HG03521 (cell line): Measurements from ENCODE around the gene PCBD1.
"Not testable (repeated sequence)": the region's sequence is repeated elsewhere in the genome, so short reads cannot be mapped to it uniquely, and the experiment has no call there.

Source experiments
- ATAC-seq: cut with Tn5 transposase; IDR thresholded peaks from one replicate; pipeline ENCODE4 v1.9.1; 2021; ENCODE audit warnings: mild to moderate bottlenecking, moderate library complexity; ENCODE audit not compliant: unreplicated experiment

The PCBD1 gene

GRCh38 chr10:70887804-70888800, at the start of gene PCBD1:
Gene PCBD1, minus strand, starts transcription at chr10:70888565. Its CDS starts 32 bp downstream, at chr10:70888533.
- ATAC-seq, result peak; percentile 58

DNA sequence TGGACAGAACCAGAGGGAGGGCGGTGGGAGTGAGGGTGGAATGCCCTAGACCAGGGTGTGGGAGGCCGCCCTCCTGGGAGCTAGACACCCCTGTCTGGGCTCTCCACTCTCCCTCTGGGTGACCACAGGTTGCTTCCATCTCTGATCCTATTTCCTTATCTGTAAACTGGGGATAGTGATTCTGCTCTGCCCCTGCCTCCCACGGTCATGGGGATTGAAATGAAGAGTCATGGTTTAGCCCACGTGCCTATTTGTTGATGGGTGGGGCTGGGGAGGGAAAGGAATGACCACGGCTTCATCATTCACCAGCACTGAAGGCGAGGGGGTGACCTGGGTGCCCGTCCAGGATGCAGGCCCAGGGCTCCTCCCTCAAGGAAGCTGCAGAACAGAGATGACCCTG, 49.3 kb upstream of the PCBD1 start:
- no peak for ATAC-seq

DNA sequence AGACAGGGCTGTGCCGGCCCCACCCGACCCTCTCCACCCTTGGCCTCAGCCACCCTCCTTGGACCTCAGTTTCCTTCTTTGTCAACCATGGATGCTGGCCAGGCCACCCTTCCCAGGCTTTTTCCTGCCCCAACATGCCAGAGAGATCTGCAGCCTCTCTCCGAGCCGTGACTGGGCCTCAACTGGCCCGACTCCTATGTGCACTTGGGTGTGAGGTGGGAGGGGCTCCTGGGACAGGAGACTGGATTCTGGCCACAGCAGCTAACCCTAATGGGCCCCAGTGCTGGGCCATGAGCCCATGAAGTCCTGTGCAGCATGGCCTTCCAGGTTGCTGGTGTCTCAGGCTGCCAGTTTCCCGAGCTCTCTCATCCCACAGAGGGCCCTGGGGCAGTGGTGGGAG, 47.7 kb upstream of the PCBD1 start:
- no peak for ATAC-seq

GRCh38 chr10:70935631-70936030, 47.3 kb upstream of the PCBD1 start:
- no peak for ATAC-seq

DNA sequence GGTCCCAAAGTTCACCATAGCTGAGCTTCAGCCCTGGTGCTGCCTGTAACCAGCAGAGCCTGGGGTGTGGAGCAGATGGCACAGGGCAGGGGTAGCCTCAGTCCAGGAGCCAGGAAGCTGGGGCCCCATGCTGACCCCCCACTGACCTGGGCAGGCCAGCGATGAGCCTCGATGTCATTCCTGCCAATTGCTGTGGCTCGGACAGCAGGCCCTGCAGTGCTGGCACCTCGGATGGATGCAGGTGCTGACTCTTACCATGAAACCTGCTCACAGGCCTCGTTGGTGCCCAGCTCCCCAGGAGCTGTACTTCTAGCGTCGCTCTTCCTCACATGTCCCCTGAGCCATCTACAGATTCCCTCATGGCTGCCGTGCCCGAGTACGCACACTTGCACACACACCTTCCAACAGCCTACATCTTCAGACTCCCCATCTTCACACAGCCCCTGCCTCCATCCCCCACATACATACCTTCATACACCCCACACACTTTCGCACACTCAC, 46.8 kb upstream of the PCBD1 start:
- ATAC-seq, result no peak

DNA sequence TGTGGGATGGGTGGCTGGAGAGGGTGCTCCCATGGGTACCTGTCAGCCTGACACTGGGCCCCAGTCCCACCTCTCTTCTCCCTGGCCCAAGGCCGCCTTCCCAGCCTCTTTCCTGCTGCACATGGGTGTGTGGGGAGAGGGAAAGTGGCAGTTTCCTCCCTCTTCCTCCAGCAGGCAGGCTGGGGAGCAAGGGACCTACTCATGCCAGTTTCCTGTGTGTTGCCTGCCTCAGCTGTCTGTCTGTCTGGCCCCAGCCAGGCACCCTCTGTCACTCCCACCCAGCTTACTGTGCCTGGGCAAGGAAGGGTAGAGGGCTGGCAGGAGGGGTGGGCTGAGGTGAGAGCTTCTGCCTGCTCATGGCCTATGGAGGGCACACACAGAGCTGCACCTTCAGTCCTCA, 46.3 kb upstream of the PCBD1 start:
- ATAC-seq, result no peak

- no peak for ATAC-seq
Observed at GRCh38 chr10:70932392-70933196, 44.2 kb upstream of the PCBD1 start.

DNA sequence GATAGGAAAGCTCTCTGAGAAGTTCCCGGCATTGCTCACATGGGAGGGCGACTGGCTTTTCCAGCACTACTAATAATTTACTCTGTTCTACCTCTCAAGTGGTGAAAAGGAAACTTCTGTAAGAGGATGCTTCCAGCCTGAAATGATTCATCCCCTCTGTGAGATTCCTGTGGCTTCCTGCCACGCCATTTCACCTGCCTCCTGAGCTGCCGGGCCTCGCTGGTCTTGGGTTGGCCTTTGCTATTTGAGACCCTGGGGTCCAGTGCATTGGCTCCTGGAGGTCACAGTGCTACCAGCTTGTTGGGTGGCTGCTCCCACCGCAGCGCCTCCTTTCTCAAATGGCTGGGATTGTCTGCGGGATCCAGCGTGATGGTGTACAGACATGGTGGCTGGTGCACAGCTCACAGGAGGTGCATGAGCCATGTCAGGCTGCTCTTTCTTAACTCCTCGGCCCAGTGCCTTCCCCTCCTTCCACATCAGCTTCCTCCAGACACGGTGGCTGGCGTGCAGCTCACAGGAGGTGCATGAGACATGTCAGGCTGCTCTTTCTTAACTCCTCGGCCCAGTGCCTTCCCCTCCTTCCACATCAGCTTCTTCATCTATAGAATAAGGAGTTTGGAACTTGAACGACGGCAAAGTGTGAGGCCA, 42.9 kb upstream of the PCBD1 start:
- no peak for ATAC-seq

GRCh38 chr10:70930263-70931000, 42.1 kb upstream of the PCBD1 start:
- ATAC-seq, result no peak

DNA sequence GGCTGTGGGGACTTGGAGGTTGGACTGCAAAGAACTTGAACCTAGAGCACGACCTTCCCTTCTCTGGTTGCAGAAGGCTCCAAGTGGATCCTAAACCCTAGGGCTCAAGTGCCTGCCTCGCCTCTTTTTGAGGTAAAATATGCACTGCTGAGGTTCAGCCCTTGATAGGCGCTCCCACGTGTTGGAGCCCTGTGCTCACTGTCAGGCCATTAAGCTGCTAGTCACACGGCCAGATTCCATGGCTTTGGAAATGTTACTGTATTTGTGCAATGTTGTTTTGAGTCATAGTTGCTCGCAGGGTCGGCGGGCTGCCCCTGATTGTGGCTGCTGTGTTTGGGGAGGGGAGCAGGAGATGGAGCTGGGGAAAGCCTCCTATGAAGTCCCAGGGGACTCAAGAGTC, 39.8 kb upstream of the PCBD1 start:
- ATAC-seq, result no peak

DNA sequence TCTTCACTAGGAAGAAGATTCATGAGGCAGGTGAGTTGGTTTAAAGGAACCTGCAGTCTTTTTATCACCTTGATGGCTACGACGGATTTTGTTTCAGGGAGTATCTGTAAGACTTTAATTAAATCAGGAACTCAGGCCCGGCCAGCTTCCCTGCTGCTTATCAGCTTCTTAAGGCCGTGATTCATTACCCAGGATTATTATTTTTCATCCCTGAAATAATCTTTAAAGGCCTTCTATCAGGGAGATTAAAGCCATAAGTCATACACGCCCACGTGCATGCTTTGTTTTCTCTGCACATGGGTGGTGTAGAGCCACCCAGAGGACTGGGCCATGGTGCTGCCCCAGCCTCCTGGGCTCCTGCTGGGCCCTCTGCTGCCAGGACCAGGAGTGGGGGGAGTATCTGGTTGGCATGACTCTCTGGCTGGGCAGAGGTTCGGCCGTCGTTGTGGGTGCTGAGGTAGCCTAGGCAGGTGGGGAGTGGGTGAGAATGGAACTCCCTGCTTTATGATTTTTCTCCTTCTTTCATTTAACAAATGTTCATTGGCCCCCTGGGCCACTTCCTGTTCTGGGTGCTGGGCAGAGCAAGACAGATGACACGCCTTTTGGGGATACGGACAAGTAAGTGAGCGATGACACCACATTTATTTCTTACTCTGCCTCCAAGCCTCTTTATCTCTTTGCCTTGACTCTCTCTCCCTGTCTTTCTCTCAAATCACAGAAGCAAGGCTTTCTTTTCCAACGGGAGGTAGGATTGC, 39.0 kb upstream of the PCBD1 start:
- ATAC-seq, result no peak

- ATAC-seq, result no peak
Observed at GRCh38 chr10:70926226-70927000, 38.0 kb upstream of the PCBD1 start.

GRCh38 chr10:70925377-70926225, 37.2 kb upstream of the PCBD1 start:
- ATAC-seq, result no peak

DNA sequence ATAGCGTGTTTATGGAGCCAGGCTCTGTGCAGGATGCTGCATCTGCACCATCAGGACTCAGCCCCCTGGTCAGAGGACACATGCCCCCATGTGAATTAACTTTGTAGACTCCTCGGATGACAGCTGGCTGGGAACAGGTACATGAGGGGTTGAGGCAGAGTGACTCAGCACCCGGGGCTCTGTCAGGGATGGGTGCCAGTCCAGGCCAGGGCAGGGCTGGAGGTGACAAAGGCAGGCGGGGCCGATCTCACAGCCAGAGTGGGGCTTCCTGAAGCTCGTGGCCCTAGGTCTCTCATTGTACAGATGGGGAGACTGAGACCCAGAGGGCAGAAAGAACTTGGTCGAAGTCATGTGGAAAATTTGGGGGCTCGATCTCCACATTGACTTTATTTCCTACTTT, 35.3 kb upstream of the PCBD1 start:
- ATAC-seq, result no peak

- ATAC-seq, result no peak
Observed at GRCh38 chr10:70921285-70921684, 32.9 kb upstream of the PCBD1 start.

DNA sequence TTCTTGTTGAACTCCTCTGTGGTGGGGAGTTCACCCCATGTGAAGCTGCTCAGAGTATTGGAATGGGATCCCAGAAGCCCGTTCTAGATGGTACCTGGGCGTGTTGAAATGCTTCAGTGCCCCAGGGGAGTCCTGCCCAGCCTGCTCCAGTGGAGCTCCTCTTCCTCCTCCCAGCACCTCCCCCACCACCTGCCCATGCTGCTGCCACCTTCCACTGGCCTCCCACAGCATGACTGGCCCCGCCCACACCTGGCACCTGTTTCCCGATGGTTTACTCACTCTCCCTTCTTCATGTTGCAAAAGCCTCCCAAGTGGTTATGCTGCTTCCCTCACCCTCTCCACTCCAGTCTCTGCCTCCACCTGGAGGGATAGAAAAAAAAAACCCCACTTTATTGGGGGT, 32.2 kb upstream of the PCBD1 start:
- ATAC-seq, result no peak

DNA sequence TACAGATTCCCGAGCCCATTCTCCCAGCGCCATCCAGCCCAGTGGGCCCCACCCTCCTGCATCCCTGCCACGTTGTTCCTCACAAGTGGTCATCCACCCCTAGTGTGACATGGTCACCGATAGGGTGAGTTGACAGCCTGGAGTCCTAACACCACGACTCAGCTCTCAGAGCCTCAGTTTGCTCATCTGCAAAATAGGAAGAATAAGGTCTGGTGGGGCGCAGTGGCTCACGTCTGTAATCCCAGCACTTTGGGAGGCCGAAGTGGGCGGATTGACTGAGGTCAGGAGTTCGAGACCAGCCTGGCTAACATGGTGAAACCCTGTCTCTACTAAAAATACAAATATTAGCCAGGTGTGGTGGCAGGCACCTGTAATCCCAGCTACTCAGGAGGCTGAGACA, 31.5 kb upstream of the PCBD1 start:
- ATAC-seq, result not testable (repeated sequence)
